Measurements from ENCODE around the gene MSLN.
A peak's percentile ranks its signal among the peaks of the same experiment; 100 is the strongest.
"Not testable (repeated sequence)": the region's sequence is repeated elsewhere in the genome, so short reads cannot be mapped to it uniquely, and the experiment has no call there.

The MSLN gene

DNA sequence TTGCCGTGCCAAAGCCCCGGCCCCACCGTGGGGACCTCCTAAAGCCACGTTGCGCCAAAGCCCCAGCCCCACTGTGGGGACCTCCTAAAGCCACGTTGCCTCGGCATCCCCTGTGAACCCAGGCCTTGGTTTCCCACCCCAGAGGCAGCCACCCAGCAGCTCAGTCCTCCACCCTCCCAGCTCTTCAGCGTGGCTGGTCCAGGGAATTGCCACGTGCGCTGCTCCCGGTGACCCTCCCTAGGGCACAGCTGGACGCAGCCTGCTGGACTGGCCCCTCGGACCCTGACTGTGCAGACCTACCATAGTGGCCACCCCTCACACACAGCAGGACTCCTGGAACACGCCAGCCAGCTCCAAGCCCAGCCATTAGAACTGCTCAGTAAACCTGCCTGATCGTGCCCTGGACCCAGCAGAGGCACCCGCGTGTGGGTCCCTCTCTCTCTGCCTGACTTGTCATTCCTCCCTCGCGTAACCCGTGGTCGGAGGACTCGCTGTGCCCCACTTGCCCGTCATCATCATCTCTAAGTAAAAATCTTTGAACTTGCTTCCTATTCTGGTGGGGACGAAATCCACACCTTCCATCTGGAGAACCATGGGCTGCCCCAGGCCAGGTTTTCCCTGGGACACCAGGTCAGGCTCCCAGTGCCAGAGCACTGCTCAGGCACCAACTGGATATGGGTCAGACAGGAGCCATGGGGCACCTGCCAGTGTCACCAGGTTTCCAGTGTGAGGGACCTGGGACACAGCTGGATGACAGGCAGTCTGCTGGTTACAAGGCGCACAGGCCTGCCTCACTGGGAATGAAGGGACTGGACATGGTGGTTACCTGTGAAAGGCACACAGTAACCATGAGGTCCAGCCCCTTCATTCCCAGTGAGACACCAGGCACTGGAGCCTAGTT is 25.3 kb upstream of the MSLN start:
- Histone ChIP-seq H2AFZ (ENCODE audit: low read depth, low read length) (no peak overlapping the region), H3K36me3 (ENCODE audit: insufficient read depth, low read length) (peaks cover 51% of the 10 kb centered on the region), H3K9me3 (ENCODE audit: low read length) (no peaks in the 10 kb centered on the region)

GRCh38 chr16:735982-736453 is 24.5 kb upstream of the MSLN start:
- Histone ChIP-seq H2AFZ (ENCODE audit: low read depth, low read length) (no peak overlapping the region), H3K9me3 (ENCODE audit: low read length) (no peaks in the 10 kb centered on the region), H3K27me3 (ENCODE audit: insufficient read depth, low read length) (no peaks in the 10 kb centered on the region), H3K4me3 (ENCODE audit: low read length) (no peak overlapping the region), H3K4me1 (ENCODE audit: insufficient read depth, low read length) (peaks cover 8% of the 10 kb centered on the region), H3K36me3 (ENCODE audit: insufficient read depth, low read length) (peaks cover 49% of the 10 kb centered on the region)

More for the DNA sequence above, 25.3 kb upstream of the MSLN start:
- Histone ChIP-seq H3K4me1 (ENCODE audit: insufficient read depth, low read length) (peaks cover 8% of the 10 kb centered on the region), H3K4me3 (ENCODE audit: low read length) (no peak overlapping the region), H3K27me3 (ENCODE audit: insufficient read depth, low read length) (no peaks in the 10 kb centered on the region)

GRCh38 chr16:736936-737481 is 23.5 kb upstream of the MSLN start:
- H3K4me1 ChIP-seq (ENCODE audit: insufficient read depth, low read length) = peaks cover 11% of the 10 kb centered on the region
- H3K27me3 ChIP-seq (ENCODE audit: insufficient read depth, low read length) = no peaks in the 10 kb centered on the region
- H3K9me3 ChIP-seq (ENCODE audit: low read length) = no peaks in the 10 kb centered on the region
- no peak overlapping the region for H2AFZ ChIP-seq (ENCODE audit: low read depth, low read length)
- H3K36me3 ChIP-seq (ENCODE audit: insufficient read depth, low read length) = peaks cover 49% of the 10 kb centered on the region
- H3K4me3 ChIP-seq (ENCODE audit: low read length) = no peak overlapping the region

DNA sequence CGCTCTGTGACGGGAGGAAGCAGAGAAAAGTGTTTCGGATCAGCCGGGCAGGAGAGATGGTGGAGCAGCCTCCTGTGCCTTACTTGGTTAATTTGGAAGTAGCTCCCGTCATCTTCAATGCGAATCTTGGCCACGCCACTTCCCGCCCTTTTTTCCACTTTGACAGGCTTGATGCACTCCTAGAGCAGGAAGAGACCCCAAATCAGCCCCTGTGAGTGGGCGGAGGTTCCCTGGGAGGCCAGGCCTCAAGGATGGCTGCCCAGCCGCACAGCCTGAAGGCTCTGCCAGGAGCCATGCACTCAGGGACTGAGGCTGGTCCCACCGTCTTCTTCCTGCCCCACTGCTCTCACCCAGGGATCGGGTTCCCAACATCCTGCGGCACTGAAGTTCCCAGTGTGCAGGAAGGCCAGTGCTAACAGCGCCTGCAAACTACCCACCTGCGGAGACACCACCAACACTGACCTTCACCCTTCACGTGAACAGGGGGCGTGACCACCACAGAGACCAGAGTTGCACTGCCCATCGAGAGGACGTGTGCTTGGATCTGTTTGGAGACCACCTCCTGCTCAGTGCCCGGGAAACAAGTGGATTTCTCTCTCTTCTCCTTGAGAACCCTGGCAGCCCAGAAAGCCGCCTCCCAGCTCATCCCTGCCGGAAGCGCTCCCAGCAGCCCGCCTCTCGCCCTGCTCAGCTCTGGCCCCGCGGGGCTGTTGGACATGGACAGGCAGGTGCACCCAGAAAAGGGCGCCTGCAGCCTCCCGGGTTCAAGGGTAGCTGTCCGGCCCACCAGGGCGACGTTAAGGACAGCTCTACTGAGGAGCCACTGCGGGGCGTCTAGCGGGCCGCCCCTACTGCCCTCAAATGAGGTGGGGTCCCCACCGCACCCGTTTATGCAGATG is 20.7 kb upstream of the MSLN start:
- peak overlapping the region; percentile 80 for H3K4me3 ChIP-seq (ENCODE audit: low read length)
- H3K9me3 ChIP-seq (ENCODE audit: low read length) = no peaks in the 10 kb centered on the region
- peaks cover 27% of the 10 kb centered on the region for H3K36me3 ChIP-seq (ENCODE audit: insufficient read depth, low read length)
- no peaks in the 10 kb centered on the region for H3K27me3 ChIP-seq (ENCODE audit: insufficient read depth, low read length)
- peak overlapping the region; percentile 75 for H2AFZ ChIP-seq (ENCODE audit: low read depth, low read length)
- H3K4me1 ChIP-seq (ENCODE audit: insufficient read depth, low read length) = peaks cover 11% of the 10 kb centered on the region

DNA sequence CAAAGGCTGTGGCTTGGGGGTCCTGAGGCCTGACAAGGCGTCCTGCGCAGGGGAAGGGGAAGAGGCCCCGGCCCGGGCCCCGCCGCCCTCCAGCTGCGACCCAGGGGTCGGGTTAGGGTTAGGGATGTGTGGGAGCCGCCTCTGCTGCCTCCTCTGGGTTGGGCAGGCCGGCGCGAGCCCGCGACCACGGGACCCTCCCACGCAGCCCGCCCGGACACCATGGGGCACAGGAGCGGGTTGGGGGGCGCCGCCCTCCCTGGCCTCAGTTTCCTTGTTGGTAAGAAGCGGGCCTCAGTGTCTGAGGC is 20.1 kb upstream of the MSLN start:
- Histone ChIP-seq H2AFZ (ENCODE audit: low read depth, low read length) (peak overlapping the region; percentile 75), H3K4me3 (ENCODE audit: low read length) (peak overlapping the region; percentile 80), H3K4me1 (ENCODE audit: insufficient read depth, low read length) (peaks cover 11% of the 10 kb centered on the region), H3K9me3 (ENCODE audit: low read length) (no peaks in the 10 kb centered on the region), H3K27me3 (ENCODE audit: insufficient read depth, low read length) (no peaks in the 10 kb centered on the region), H3K36me3 (ENCODE audit: insufficient read depth, low read length) (peaks cover 22% of the 10 kb centered on the region)

DNA sequence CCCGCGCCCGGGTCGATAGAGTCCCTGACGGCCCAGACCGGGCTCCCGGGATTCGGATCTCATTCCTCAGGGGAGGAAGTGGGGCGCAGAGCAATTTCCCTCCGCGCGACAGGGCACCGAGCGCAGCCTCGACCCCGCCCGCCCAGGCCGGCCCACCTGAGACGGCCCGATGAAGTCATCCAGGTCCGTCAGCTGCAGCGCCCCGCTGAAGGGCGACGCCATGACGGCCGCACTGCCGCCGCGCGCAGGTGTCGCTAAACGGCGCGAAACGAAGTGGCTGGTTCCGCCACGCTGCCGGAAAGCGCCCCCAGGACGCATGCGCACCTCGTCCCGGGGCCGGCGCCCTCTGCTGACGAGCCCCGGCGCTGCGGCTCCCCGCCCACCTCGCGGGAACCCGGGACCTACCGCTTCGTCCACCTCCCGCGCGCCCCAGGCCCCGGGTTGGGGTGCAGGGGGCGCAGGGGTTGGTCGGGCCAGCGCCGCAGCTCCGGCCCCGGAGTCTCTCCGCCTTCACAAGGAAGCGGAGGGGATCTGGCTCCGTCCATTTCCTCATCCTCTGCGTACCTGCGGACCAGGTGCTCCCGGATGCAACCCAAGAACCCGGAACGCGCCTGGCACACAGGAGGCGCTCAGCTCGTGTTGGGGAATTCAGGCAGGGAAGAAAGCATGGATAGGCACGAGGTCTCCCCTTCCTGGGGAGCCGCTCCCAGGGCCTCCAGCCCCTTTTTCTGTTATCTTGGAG is 19.6 kb upstream of the MSLN start, which contains the start of gene CIAO3:
Gene CIAO3, minus strand, starts transcription at position 234 of the 742 bp plus-strand sequence. Its CDS starts 12 bp downstream, at position 222.
- Histone ChIP-seq H3K27me3 (ENCODE audit: insufficient read depth, low read length) (no peaks in the 10 kb centered on the region), H2AFZ (ENCODE audit: low read depth, low read length) (peak within 1 kb of the TSS; percentile 88)

GRCh38 chr16:741986-742629 is 18.4 kb upstream of the MSLN start:
- Histone ChIP-seq H3K36me3 (ENCODE audit: insufficient read depth, low read length) (peaks cover 9% of the 10 kb centered on the region), H2AFZ (ENCODE audit: low read depth, low read length) (no peak overlapping the region), H3K4me3 (ENCODE audit: low read length) (no peak overlapping the region), H3K27me3 (ENCODE audit: insufficient read depth, low read length) (no peaks in the 10 kb centered on the region), H3K9me3 (ENCODE audit: low read length) (no peaks in the 10 kb centered on the region), H3K4me1 (ENCODE audit: insufficient read depth, low read length) (peaks cover 11% of the 10 kb centered on the region)

More for the DNA sequence above, 19.6 kb upstream of the MSLN start, which contains the start of gene CIAO3:
- no peaks in the 10 kb centered on the region for H3K9me3 ChIP-seq (ENCODE audit: low read length)
- peak within 1 kb of the TSS; percentile 80 for H3K4me3 ChIP-seq (ENCODE audit: low read length)
- H3K4me1 ChIP-seq (ENCODE audit: insufficient read depth, low read length) = peaks cover 11% of the 10 kb centered on the region
- H3K36me3 ChIP-seq (ENCODE audit: insufficient read depth, low read length) = peaks cover 17% of the 10 kb centered on the region

DNA sequence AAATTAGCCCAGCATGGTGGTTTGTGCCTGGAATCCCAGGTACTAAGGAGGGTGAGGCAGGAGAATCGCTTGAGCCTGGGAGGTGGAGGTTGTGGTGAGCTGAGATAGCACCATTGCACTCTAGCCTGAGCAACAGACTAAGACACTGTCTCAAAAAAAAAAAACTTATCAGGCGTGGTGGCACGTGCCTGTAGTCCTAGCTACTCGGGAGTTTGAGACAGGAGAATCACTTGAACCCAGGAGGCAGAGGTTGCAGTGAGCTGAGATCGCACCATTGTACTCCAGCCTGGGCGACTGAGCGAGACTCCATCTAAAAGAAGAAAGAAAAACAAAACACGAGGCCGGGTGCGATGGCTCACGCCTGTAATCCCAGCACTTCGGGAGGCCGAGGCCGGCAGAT is 17.6 kb upstream of the MSLN start:
- H2AFZ ChIP-seq (ENCODE audit: low read depth, low read length); H3K4me3 ChIP-seq (ENCODE audit: low read length); H3K9me3 ChIP-seq (ENCODE audit: low read length); H3K27me3 ChIP-seq (ENCODE audit: insufficient read depth, low read length); H3K36me3 ChIP-seq (ENCODE audit: insufficient read depth, low read length): not testable (repeated sequence)
- peaks cover 11% of the 10 kb centered on the region for H3K4me1 ChIP-seq (ENCODE audit: insufficient read depth, low read length)

DNA sequence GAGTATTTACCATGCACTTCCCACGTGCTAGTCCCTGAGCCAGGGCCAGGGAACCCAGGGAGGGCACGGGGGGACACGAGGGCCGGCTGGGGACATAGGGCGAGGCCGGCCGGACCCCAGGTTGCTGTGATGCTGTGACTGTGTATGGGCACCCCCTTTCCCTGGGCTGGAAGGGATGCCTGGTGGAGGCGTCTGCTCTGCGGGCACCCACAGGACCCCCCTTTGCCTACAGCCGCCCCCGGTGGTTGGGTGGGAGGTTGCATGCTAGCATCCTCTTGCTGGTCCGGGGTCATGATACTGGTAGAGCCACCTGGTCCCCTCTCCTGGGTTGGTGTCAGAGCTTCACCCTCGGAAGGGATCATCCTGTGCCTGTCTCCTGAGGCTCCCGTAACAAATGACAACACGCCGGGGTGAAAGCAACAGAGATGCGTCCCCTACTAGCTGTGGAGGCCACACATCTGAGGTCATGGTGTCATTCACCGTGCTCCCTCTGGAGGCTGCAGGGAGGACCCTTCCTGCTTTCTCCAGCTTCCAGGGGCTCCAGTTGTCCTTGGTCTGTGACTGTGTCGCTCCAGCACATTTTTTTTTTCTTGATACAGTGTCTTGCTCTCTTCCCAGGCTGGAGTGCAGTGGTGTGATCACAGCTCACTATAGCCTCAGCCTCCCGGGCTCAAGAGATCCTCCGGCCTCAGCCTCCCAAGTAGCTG is 16.6 kb upstream of the MSLN start:
- Histone ChIP-seq H3K36me3 (ENCODE audit: insufficient read depth, low read length) (no peaks in the 10 kb centered on the region), H3K4me1 (ENCODE audit: insufficient read depth, low read length) (peaks cover 11% of the 10 kb centered on the region), H3K4me3 (ENCODE audit: low read length) (no peak overlapping the region)

GRCh38 chr16:745739-746138 is 14.8 kb upstream of the MSLN start:
- H3K4me3 ChIP-seq (ENCODE audit: low read length) = no peak overlapping the region
- H3K4me1 ChIP-seq (ENCODE audit: insufficient read depth, low read length) = peaks cover 9% of the 10 kb centered on the region
- H3K27me3 ChIP-seq (ENCODE audit: insufficient read depth, low read length) = no peaks in the 10 kb centered on the region
- no peak overlapping the region for H2AFZ ChIP-seq (ENCODE audit: low read depth, low read length)
- H3K9me3 ChIP-seq (ENCODE audit: low read length) = no peaks in the 10 kb centered on the region
- no peaks in the 10 kb centered on the region for H3K36me3 ChIP-seq (ENCODE audit: insufficient read depth, low read length)

More for the DNA sequence above, 16.6 kb upstream of the MSLN start:
- no peaks in the 10 kb centered on the region for H3K27me3 ChIP-seq (ENCODE audit: insufficient read depth, low read length)
- H2AFZ ChIP-seq (ENCODE audit: low read depth, low read length) = no peak overlapping the region
- no peaks in the 10 kb centered on the region for H3K9me3 ChIP-seq (ENCODE audit: low read length)

GRCh38 chr16:746637-747036 is 13.9 kb upstream of the MSLN start:
- H3K4me1 ChIP-seq (ENCODE audit: insufficient read depth, low read length) = peaks cover 15% of the 10 kb centered on the region
- no peaks in the 10 kb centered on the region for H3K9me3 ChIP-seq (ENCODE audit: low read length)
- H2AFZ ChIP-seq (ENCODE audit: low read depth, low read length) = no peak overlapping the region
- H3K4me3 ChIP-seq (ENCODE audit: low read length) = no peak overlapping the region
- H3K36me3 ChIP-seq (ENCODE audit: insufficient read depth, low read length) = no peaks in the 10 kb centered on the region
- H3K27me3 ChIP-seq (ENCODE audit: insufficient read depth, low read length) = no peaks in the 10 kb centered on the region
